GM12878 (cell line): ENCODE results near the gene DCAF6. TPM values are rescaled to one million over a fixed set of nuclear protein-coding genes. Genes with fewer than 3 reads are reported as not detected.
A peak's percentile ranks its signal among the peaks of the same experiment; 100 is the strongest.

Experiments
- ATAC-seq: fragments of 200-7000 bp; cut with Tn5 transposase; 3 replicates; pipeline ENCODE4 v1.9.1; 2020; ENCODE audit warnings: mild to moderate bottlenecking, moderate library complexity
- BruUV-seq: library from RNA; stranded (reverse); fragments of 400-500 nt; replicated peaks from 2 replicates; lab custom pipeline; 2021; lab: Mats Ljungman, UMichigan
- CTCF ChIA-PET: fragments of 300-600 bp; sonication (Branson Sonifier 250); formaldehyde crosslinking; extraction: SDS; loops from one replicate; lab custom pipeline; 2021; ENCODE audit warnings: inconsistent platforms; lab: Yijun Ruan, JAX
- POLR2A ChIA-PET: fragments of 350-600 bp; formaldehyde crosslinking; extraction: SDS; loops from one replicate; lab custom pipeline; 2021; ENCODE audit warnings: inconsistent platforms; lab: Charles Lee
- RAD21 ChIA-PET: fragments of 300-600 bp; sonication (Branson Sonifier 250); formaldehyde crosslinking; loops from one replicate; lab custom pipeline; 2023; ENCODE audit warnings: antibody characterized with exemption; ENCODE audit not compliant: unreplicated experiment; lab: Charles Lee
- SMC1A ChIA-PET: fragments of 300-600 bp; sonication (Branson Sonifier 250); formaldehyde crosslinking; loops from one replicate; lab custom pipeline; 2023; ENCODE audit not compliant: unreplicated experiment, uncharacterized antibody; lab: Charles Lee
- DNase-seq: peaks from one replicate; pipeline ENCODE4 v3.0.0-alpha.2; 2011; ENCODE audit warnings: low read depth, low spot score
- FAIRE-seq: peaks from 3 replicates; lab custom pipeline; 2011; peaks lifted over from hg19 to GRCh38; lab: Jason Lieb, UNC
- H2AFZ ChIP-seq: 2 replicates; pipeline ENCODE4 v1.6.0; 2011; ENCODE audit warnings: low read depth, low read length, control low read depth; ENCODE audit not compliant: control insufficient read depth
- H3K27ac ChIP-seq: 2 replicates; pipeline ENCODE4 v1.5.1; 2011; ENCODE audit warnings: control low read depth; ENCODE audit not compliant: control insufficient read depth, insufficient read depth
- H3K27me3 ChIP-seq, 2 experiments: replicated peaks in 1 of 2; 2 replicates each; pipeline versions ENCODE4 v1.6.0 to v1.6.1; 2011; ENCODE audit warnings: low read length in 1 of 2; ENCODE audit not compliant: control insufficient read depth in 2 of 2, insufficient read depth in 2 of 2
- H3K36me3 ChIP-seq, 2 experiments: 2 replicates each; pipeline ENCODE4 v1.5.1; 2011; ENCODE audit warnings: low read length in 1 of 2; ENCODE audit not compliant: control insufficient read depth in 2 of 2, insufficient read depth in 2 of 2
- H3K4me1 ChIP-seq: 2 replicates; pipeline ENCODE4 v1.6.1; 2011; ENCODE audit warnings: mild to moderate bottlenecking, low read length, moderate library complexity, mixed read lengths; ENCODE audit not compliant: control insufficient read depth, insufficient read depth
- H3K4me2 ChIP-seq: 2 replicates; pipeline ENCODE4 v1.6.0; 2011; ENCODE audit warnings: control low read depth; ENCODE audit not compliant: control insufficient read depth, insufficient read depth
- H3K4me3 ChIP-seq: fragments of 200-600 bp; sonication (generic); 2 replicates; pipeline ENCODE4 v1.5.1; 2016
- H3K79me2 ChIP-seq: 2 replicates; pipeline ENCODE4 v1.6.0; 2011; ENCODE audit warnings: low read length; ENCODE audit not compliant: control insufficient read depth, insufficient read depth
- H3K9ac ChIP-seq: 2 replicates; pipeline ENCODE4 v1.8.0; 2011; ENCODE audit warnings: low read length, control low read depth, mixed read lengths; ENCODE audit not compliant: control insufficient read depth, insufficient read depth
- H3K9me3 ChIP-seq: replicated peaks from 3 replicates; pipeline ENCODE4 v1.5.1; 2011; ENCODE audit warnings: mild to moderate bottlenecking, low read length; ENCODE audit not compliant: control insufficient read depth, insufficient read depth
- H4K20me1 ChIP-seq: 2 replicates; pipeline ENCODE4 v1.6.0; 2011; ENCODE audit not compliant: control insufficient read depth, insufficient read depth
- ATF7 ChIP-seq: fragments of 450-650 bp; IDR thresholded peaks from 2 replicates; pipeline ENCODE4 v1.6.1; 2016; ENCODE audit warnings: low read depth, mild to moderate bottlenecking
- BACH1 ChIP-seq: fragments of 450-650 bp; IDR thresholded peaks from 2 replicates; pipeline ENCODE4 v1.6.1; 2017; ENCODE audit warnings: mild to moderate bottlenecking, borderline replicate concordance
- BMI1 ChIP-seq: fragments of 450-650 bp; IDR thresholded peaks from 2 replicates; pipeline ENCODE4 v1.6.1; 2016; ENCODE audit warnings: mild to moderate bottlenecking, moderate library complexity, borderline replicate concordance
- CEBPB ChIP-seq, 2 experiments: fragments of 150-350 bp in 1 of 2; IDR thresholded peaks; 2 replicates each; pipeline ENCODE4 v1.6.1; 2012 to 2014; ENCODE audit warnings: low read depth in 2 of 2, low read length in 2 of 2, borderline replicate concordance in 1 of 2, inconsistent platforms in 1 of 2
- DPF2 ChIP-seq: fragments of 450-650 bp; IDR thresholded peaks from 2 replicates; pipeline ENCODE4 v1.6.1; 2017; ENCODE audit warnings: mild to moderate bottlenecking
- HCFC1 ChIP-seq: fragments of 150-350 bp; IDR thresholded peaks from 2 replicates; pipeline ENCODE4 v1.6.1; 2014; ENCODE audit warnings: low read length
- IKZF2 ChIP-seq, 2 experiments: fragments of 450-650 bp; IDR thresholded peaks; 2 replicates each; pipeline ENCODE4 v1.6.1; 2017; ENCODE audit warnings: mild to moderate bottlenecking in 2 of 2, moderate library complexity in 2 of 2
- IRF4 ChIP-seq: IDR thresholded peaks from 2 replicates; pipeline ENCODE4 v1.6.1; 2011; ENCODE audit warnings: low read depth, low read length
- JUNB ChIP-seq: IDR thresholded peaks from 2 replicates; pipeline ENCODE4 v1.6.1; 2016; ENCODE audit warnings: antibody characterized with exemption, mild to moderate bottlenecking
- LARP7 ChIP-seq: fragments of 450-650 bp; IDR thresholded peaks from 2 replicates; pipeline ENCODE4 v1.6.1; 2017; ENCODE audit warnings: mild to moderate bottlenecking
- NFYB ChIP-seq: IDR thresholded peaks from 2 replicates; pipeline ENCODE4 v1.6.1; 2011; ENCODE audit warnings: low read depth, mild to moderate bottlenecking, low read length, improper control_type of control experiment, moderate library complexity; ENCODE audit not compliant: insufficient read depth
- PAX5 ChIP-seq: IDR thresholded peaks from 2 replicates; pipeline ENCODE4 v1.6.1; 2011; ENCODE audit warnings: low read depth, low read length, borderline replicate concordance
- PAX8 ChIP-seq: fragments of 450-650 bp; IDR thresholded peaks from 2 replicates; pipeline ENCODE4 v1.6.1; 2017; ENCODE audit warnings: mild to moderate bottlenecking, moderate library complexity
- POU2F2 ChIP-seq: IDR thresholded peaks from 3 replicates; pipeline ENCODE4 v1.6.1; 2011; ENCODE audit warnings: low read depth, mild to moderate bottlenecking, low read length, borderline replicate concordance
- RBBP5 ChIP-seq: fragments of 200-600 bp; sonication (generic); conservative IDR thresholded peaks from 2 replicates; pipeline ENCODE4 v1.6.1; 2016
- SMC3 ChIP-seq: IDR thresholded peaks from 2 replicates; pipeline ENCODE4 v1.6.1; 2011; ENCODE audit warnings: low read length, improper control_type of control experiment, borderline replicate concordance
- SP1 ChIP-seq: IDR thresholded peaks from one replicate; pipeline ENCODE4 v1.6.1; 2011; ENCODE audit warnings: low read depth, low read length
- TCF7 ChIP-seq: IDR thresholded peaks from 2 replicates; pipeline ENCODE4 v1.6.1; 2014; ENCODE audit warnings: antibody characterized with exemption, borderline replicate concordance
- ZNF24 ChIP-seq: fragments of 450-650 bp; IDR thresholded peaks from 2 replicates; pipeline ENCODE4 v1.6.1; 2017; ENCODE audit warnings: antibody characterized with exemption, mild to moderate bottlenecking
- WGBS: methylation state at CpG from one replicate; pipeline ENCODE4 v1.1.6; 2016; ENCODE audit warnings: low lambda C conversion rate; ENCODE audit not compliant: insufficient replicate concordance, insufficient coverage; ENCODE audit errors: missing lambda C conversion rate; 5-methylcytosine and 5-hydroxymethylcytosine counted together
- in situ Hi-C: fragments of 300-500 bp; cut with MboI; formaldehyde crosslinking; loops from 9 replicates; pipeline ENCODE4 v1.14.3; 2018; ENCODE audit warnings: mixed read lengths
- intact Hi-C: fragments of 100-400 bp; cut with micrococcal nuclease; formaldehyde crosslinking; loops from one replicate; pipeline ENCODE4 v1.14.2; 2022; ENCODE audit not compliant: unreplicated experiment
- polyA plus RNA-seq, 11 experiments: library from polyadenylated mRNA; depleted of rRNA in 4 of 11; unstranded in 6 of 11; stranded (reverse) in 5 of 11; fragments of >200 nt; fragmentation: Nextera tagmentation in 4 of 11; fragmentation: Illumina TruSeq in 1 of 11; extraction: Ambion mirVana in 4 of 11; extraction: Trizol in 1 of 11; gene quantifications; 1 replicate in 1 of 11; 2 replicates in 10 of 11; pipeline versions ENCODE4 v1.2.1 to v1.2.3, GENCODE V29; 2011 to 2016; ENCODE audit warnings: inconsistent platforms in 2 of 11, missing spikeins in 2 of 11, low read depth in 1 of 11
- total RNA-seq, 4 experiments: library from RNA; depleted of rRNA in 3 of 4; stranded (reverse); fragments of >200 nt in 3 of 4; fragmentation: Illumina TruSeq in 1 of 4; extraction: Trizol in 1 of 4; gene quantifications; 2 replicates each; pipeline versions ENCODE4 v1.2.1 to v1.2.3, GENCODE V29; 2013 to 2021
- TF ChIP-seq, protein P1 (sequence below): fragments of 450-650 bp; IDR thresholded peaks from 2 replicates; pipeline ENCODE4 v1.6.1; 2016; ENCODE audit warnings: mild to moderate bottlenecking

The DCAF6 gene
- total and polyA plus RNA-seq, 10 of the 15 experiments (the other 5 are each of a cell fraction or from before 2014, with no cell fraction given) = 11.4 to 62.7 (median 33.0) TPM

DNA sequence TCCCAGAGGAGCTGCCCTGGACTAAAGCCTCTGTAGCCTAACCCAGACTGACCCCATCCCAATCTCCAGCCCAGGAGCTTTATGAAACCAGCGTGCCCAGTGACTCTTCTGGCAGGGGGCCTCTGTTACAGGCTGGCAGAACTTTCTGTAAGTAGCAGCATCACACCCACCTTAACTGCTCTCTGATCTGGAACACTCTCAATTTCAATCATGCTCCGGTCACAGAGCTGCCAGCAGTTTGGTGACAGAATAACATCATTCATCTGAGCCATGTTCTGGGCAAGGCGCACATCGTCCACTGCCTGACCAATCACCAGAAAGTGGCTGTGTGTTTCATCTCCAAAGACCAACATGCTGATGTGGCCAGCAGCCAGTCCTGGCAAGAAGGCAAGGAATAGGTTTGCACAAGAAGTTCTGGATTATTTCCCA, 37.2 kb upstream of the DCAF6 start:
- WGBS = 9% methylated on average over 4 of the region's 4 CpGs
- no peak overlapping the region for H2AFZ ChIP-seq
- no peaks in the 10 kb centered on the region for H3K9me3 ChIP-seq
- peak; percentile 55 for DNase-seq
- ChIA-PET POLR2A (no interaction called here), RAD21 (interaction anchor here (1.0 kb wide), 1 partner anchor 183 kb away, joined by 4 read pairs; no protein-coding TSS in a partner anchor), CTCF (interaction anchor here (0.6 to 1.4 kb wide), 3 partner anchors 25 to 192 kb away, joined by 3 to 4 read pairs (median 4); no protein-coding TSS in a partner anchor), SMC1A (no interaction called here)
- BruUV-seq = no TSS peak
- peak; percentile 99 for ATAC-seq
- H3K9ac ChIP-seq = no peak overlapping the region
- no peaks in the 10 kb centered on the region for H3K27me3 ChIP-seq
- no peak for TF ChIP-seq RBBP5
- no peak for TF ChIP-seq SP1
- no peak for TF ChIP-seq TCF7
- TF ChIP-seq PAX5 = peak; percentile 30; the same call in 1 of the 2 replicates
- TF ChIP-seq BMI1 = no peak
- TF ChIP-seq, protein P1, sequence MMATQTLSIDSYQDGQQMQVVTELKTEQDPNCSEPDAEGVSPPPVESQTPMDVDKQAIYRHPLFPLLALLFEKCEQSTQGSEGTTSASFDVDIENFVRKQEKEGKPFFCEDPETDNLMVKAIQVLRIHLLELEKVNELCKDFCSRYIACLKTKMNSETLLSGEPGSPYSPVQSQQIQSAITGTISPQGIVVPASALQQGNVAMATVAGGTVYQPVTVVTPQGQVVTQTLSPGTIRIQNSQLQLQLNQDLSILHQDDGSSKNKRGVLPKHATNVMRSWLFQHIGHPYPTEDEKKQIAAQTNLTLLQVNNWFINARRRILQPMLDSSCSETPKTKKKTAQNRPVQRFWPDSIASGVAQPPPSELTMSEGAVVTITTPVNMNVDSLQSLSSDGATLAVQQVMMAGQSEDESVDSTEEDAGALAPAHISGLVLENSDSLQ = peak; percentile 53; the same call in 1 of the 2 replicates
- TF ChIP-seq HCFC1 = no peak
- no peak for TF ChIP-seq PAX8
- TF ChIP-seq LARP7 = no peak
- TF ChIP-seq BACH1 = no peak
- TF ChIP-seq ZNF24 = no peak
- TF ChIP-seq NFYB = peak; percentile 90
- TF ChIP-seq SMC3 = no peak
- no peak for TF ChIP-seq POU2F2
- TF ChIP-seq CEBPB (IDR thresholded peaks at IDR 0.05; ENCODE audit: borderline replicate concordance in 1 of 2, low read depth in 2 of 2, low read length in 2 of 2) = no peak
- 0 out of 4 replicates have a peak, but pooled peaks of 1 of the 2 experiments have one; percentile 33 for TF ChIP-seq IKZF2 (IDR thresholded peaks at IDR 0.05)
- peak; percentile 68 for TF ChIP-seq IRF4
- TF ChIP-seq JUNB = peak; percentile 77
- 0 out of 2 replicates have a peak, but pooled peaks have one; percentile 35 for TF ChIP-seq DPF2
- TF ChIP-seq ATF7 = peak; percentile 32; the same call in 1 of the 2 replicates
- H3K79me2 ChIP-seq = no peaks in the 10 kb centered on the region
- no peaks in the 10 kb centered on the region for H4K20me1 ChIP-seq
- no peaks in the 10 kb centered on the region for H3K36me3 ChIP-seq
- in situ Hi-C loops = no loop called here
- no peak overlapping the region for H3K27ac ChIP-seq
- peak; percentile 65 for FAIRE-seq
- H3K4me2 ChIP-seq = peak overlapping the region; percentile 49; the same call in 1 of the 2 replicates
- intact Hi-C loops = no loop called here
- H3K4me3 ChIP-seq = 0 out of 2 replicates have a peak overlapping the region, but pooled peaks have one; percentile 4
- H3K4me1 ChIP-seq = peaks cover 10% of the 10 kb centered on the region
